GM12864 (cell line): Measurements from ENCODE around the gene PLEKHD1.

ENCODE experiments used
- DNase-seq: peaks from one replicate; pipeline ENCODE4 v3.0.0-alpha.2; 2011; ENCODE audit warnings: low read depth
- H3K4me3 ChIP-seq: 2 replicates; pipeline ENCODE4 v1.5.1; 2011; ENCODE audit warnings: mild to moderate bottlenecking, low read depth, low read length, control low read depth
- CTCF ChIP-seq: IDR thresholded peaks from 2 replicates; pipeline ENCODE4 v1.5.1; 2011; ENCODE audit warnings: low read depth, mild to moderate bottlenecking, moderate library complexity, low read length, control low read depth, inconsistent platforms; ENCODE audit errors: missing control alignments

Gene PLEKHD1

GRCh38 chr14:69458350-69458749 lies 26.2 kb upstream of the PLEKHD1 start:
- TF ChIP-seq CTCF: no peak
- DNase-seq: no peak
- H3K4me3 ChIP-seq: no peak overlapping the region

GRCh38 chr14:69459122-69459521 lies 25.4 kb upstream of the PLEKHD1 start:
- no peak for DNase-seq
- no peak for TF ChIP-seq CTCF
- no peak overlapping the region for H3K4me3 ChIP-seq

GRCh38 chr14:69460093-69460701 lies 24.3 kb upstream of the PLEKHD1 start:
- H3K4me3 ChIP-seq: no peak overlapping the region
- peak; percentile 35 for DNase-seq
- TF ChIP-seq CTCF: peak; percentile 68

- no peak for DNase-seq
Measured at GRCh38 chr14:69464379-69464778, 20.1 kb upstream of the PLEKHD1 start.

GRCh38 chr14:69464829-69465228 lies 19.7 kb upstream of the PLEKHD1 start:
- TF ChIP-seq CTCF: no peak
- no peak overlapping the region for H3K4me3 ChIP-seq
- no peak for DNase-seq

More at GRCh38 chr14:69464379-69464778, 20.1 kb upstream of the PLEKHD1 start:
- TF ChIP-seq CTCF: no peak
- no peak overlapping the region for H3K4me3 ChIP-seq

GRCh38 chr14:69468949-69469348 lies 15.6 kb upstream of the PLEKHD1 start:
- H3K4me3 ChIP-seq: no peak overlapping the region
- DNase-seq: no peak
- no peak for TF ChIP-seq CTCF

- TF ChIP-seq CTCF: no peak
- H3K4me3 ChIP-seq: no peak overlapping the region
- DNase-seq: no peak
Measured at GRCh38 chr14:69471436-69471835, 13.1 kb upstream of the PLEKHD1 start.
